Measurements from ENCODE around the gene ERC2. TPM values are rescaled to one million over a fixed set of nuclear protein-coding genes. Genes with fewer than 3 reads are reported as not detected.
A peak's percentile ranks its signal among the peaks of the same experiment; 100 is the strongest.

The ERC2 gene
- total and polyA plus RNA-seq, 11 donors = 0.16 to 3.8 (median 1.6) TPM

- Histone ChIP-seq H3K27me3 (peaks cover 0 to 54% (median 8%) of the 10 kb centered on the region in 9 donors), H3K27ac (no peak overlapping the region), H3K4me3 (peak overlapping the region in 1 of 12 donors; percentile 8), H3K4me1 (peaks cover 0 to 47% (median 6%) of the 10 kb centered on the region in 12 donors), H3K36me3 (no peaks in the 10 kb centered on the region), H3K9me3 (no peaks in the 10 kb centered on the region)
- intact Hi-C loops (cut with DNase I) = loop anchor here (5.0 to 10.0 kb wide), 10 partner anchors 83 to 765 kb away; no protein-coding TSS in a partner anchor
- TF ChIP-seq CTCF (IDR thresholded peaks at IDR 0.05) = no peak
- no peak for TF ChIP-seq POLR2A (IDR thresholded peaks at IDR 0.05)
- no peak for ATAC-seq
- 6 to 13% (median 8%) methylated on average over 17 of the region's 17 CpGs for WGBS, 4 donors
- no peak for DNase-seq
These were observed 978.5 kb downstream of the ERC2 start for GRCh38 chr3:55489798-55490132.

- peak in 4 of 5 donors; percentile 46 to 64 (median 54) for DNase-seq
- no peaks in the 10 kb centered on the region for H3K36me3 ChIP-seq
- peak in 2 of 4 donors; percentile 29 to 44 for ATAC-seq
- H3K4me1 ChIP-seq = peaks cover 0 to 48% (median 6%) of the 10 kb centered on the region in 12 donors
- no peaks in the 10 kb centered on the region for H3K9me3 ChIP-seq
- peak overlapping the region in 8 of 12 donors; percentile 39 to 73 (median 54) for H3K27ac ChIP-seq
- WGBS, 4 donors = 1 to 2% (median 1%) methylated on average over 24 to 30 of the region's 30 CpGs
- no peak for TF ChIP-seq CTCF (IDR thresholded peaks at IDR 0.05)
- TF ChIP-seq POLR2A (IDR thresholded peaks at IDR 0.05) = no peak
- H3K27me3 ChIP-seq = peaks cover 0 to 65% (median 9%) of the 10 kb centered on the region in 9 donors
- peak overlapping the region; percentile 45 to 92 (median 66) for H3K4me3 ChIP-seq
- intact Hi-C loops (cut with DNase I) = loop anchor here (5.0 to 10.0 kb wide), 10 partner anchors 84 to 766 kb away; no protein-coding TSS in a partner anchor
These were observed 979.7 kb downstream of the ERC2 start for GRCh38 chr3:55488398-55489055.

GRCh38 chr3:55487381-55488241 is 980.7 kb downstream of the ERC2 start:
- Histone ChIP-seq H3K4me3 (peak overlapping the region; percentile 45 to 92 (median 66)), H3K36me3 (no peaks in the 10 kb centered on the region), H3K27me3 (peaks cover 3 to 70% (median 9%) of the 10 kb centered on the region in 9 donors), H3K9me3 (no peaks in the 10 kb centered on the region), H3K27ac (peak overlapping the region in 9 of 12 donors; percentile 52 to 73 (median 67)), H3K4me1 (peaks cover 0 to 50% (median 7%) of the 10 kb centered on the region in 12 donors)
- WGBS, 4 donors = 1% methylated on average over 39 to 71 of the region's 71 CpGs
- DNase-seq = peak in 4 of 5 donors; percentile 12 to 61 (median 37)
- peak in 1 of 4 donors; percentile 6 for ATAC-seq
- TF ChIP-seq POLR2A (IDR thresholded peaks at IDR 0.05) (no peak), CTCF (IDR thresholded peaks at IDR 0.05) (no peak)
- intact Hi-C loops (cut with DNase I) = loop anchor here (2.0 to 10.0 kb wide), 11 partner anchors 85 to 767 kb away; no protein-coding TSS in a partner anchor

Measured in heart left ventricle (tissue), 16 donors.